Esophagus muscularis mucosa (tissue), 4 donors: ENCODE data around the gene PDHX. TPM values are rescaled to one million over a fixed set of nuclear protein-coding genes. Genes with fewer than 3 reads are reported as not detected.

Experiments
- DNase-seq: peaks from one replicate; pipeline ENCODE4 v3.0.0-alpha.2; 2017; ENCODE audit errors: extremely low spot score
- H3K27ac ChIP-seq, 4 donors: fragments of 200-600 bp; sonication (generic); replicated peaks in 1 of 4; 1 replicate in 3 of 4; 2 replicates in 1 of 4; pipeline ENCODE4 v1.5.1; 2016 to 2019; ENCODE audit warnings: mild to moderate bottlenecking in 1 of 4
- H3K27me3 ChIP-seq, 4 donors: fragments of 200-600 bp; sonication (generic); one replicate each; pipeline versions ENCODE4 v1.5.1 to v1.6.0; 2016 to 2019
- H3K36me3 ChIP-seq, 4 donors: fragments of 200-600 bp; sonication (generic); one replicate each; pipeline ENCODE4 v1.5.1; 2016 to 2019
- H3K4me1 ChIP-seq, 4 donors: fragments of 200-600 bp; sonication (generic); one replicate each; pipeline ENCODE4 v1.5.1; 2016 to 2019
- H3K4me3 ChIP-seq, 4 donors: fragments of 200-600 bp; sonication (generic); 1 replicate in 2 of 4; 2 replicates in 2 of 4; pipeline ENCODE4 v1.5.1; 2016 to 2019; ENCODE audit warnings: mild to moderate bottlenecking in 4 of 4, moderate library complexity in 1 of 4
- H3K9me3 ChIP-seq, 4 donors: fragments of 200-600 bp; sonication (generic); 1 replicate in 3 of 4; 2 replicates in 1 of 4; pipeline ENCODE4 v1.5.1; 2016 to 2019
- CTCF ChIP-seq, 3 experiments: fragments of 200-600 bp in 2 of 3; fragments of 450-650 bp in 1 of 3; sonication (generic) in 2 of 3; IDR thresholded peaks; one replicate each; pipeline ENCODE4 v1.5.1; 2017 to 2019; ENCODE audit warnings: antibody characterized with exemption in 3 of 3, mild to moderate bottlenecking in 2 of 3, moderate library complexity in 1 of 3
- EP300 ChIP-seq: sonication (generic); formaldehyde crosslinking; IDR thresholded peaks from one replicate; pipeline ENCODE4 v1.6.1; 2017; ENCODE audit warnings: antibody characterized with exemption
- POLR2A ChIP-seq: fragments of 450-650 bp; IDR thresholded peaks from one replicate; pipeline ENCODE4 v1.6.1; 2017; ENCODE audit warnings: antibody characterized with exemption, moderate library complexity, mild to moderate bottlenecking, low read depth
- POLR2AphosphoS5 ChIP-seq, 2 donors: sonication (generic); formaldehyde crosslinking; IDR thresholded peaks; one replicate each; pipeline ENCODE4 v1.6.1; 2017; ENCODE audit warnings: antibody characterized with exemption in 2 of 2
- WGBS: methylation state at CpG from one replicate; pipeline ENCODE4 v1.1.5; 2018; 5-methylcytosine and 5-hydroxymethylcytosine counted together
- intact Hi-C: fragments of 100-400 bp; cut with DNase I; formaldehyde crosslinking; loops from one replicate; pipeline ENCODE4 v1.15.1; 2023
- total RNA-seq, 4 donors: library from RNA; depleted of rRNA; stranded (reverse); fragments of >200 nt; gene quantifications; one replicate each; pipeline versions ENCODE4 v1.1.0 to v1.2.1, GENCODE V29; 2016

PDHX gene
- total RNA-seq, 4 donors from 2014 or later = 39.9 to 43.4 (median 42.1) TPM

- 80% methylated on average over 7 of the region's 7 CpGs for WGBS
- no peaks in the 10 kb centered on the region for H3K36me3 ChIP-seq
- TF ChIP-seq POLR2A (no peak), POLR2AphosphoS5 (IDR thresholded peaks at IDR 0.05) (no peak), CTCF (IDR thresholded peaks at IDR 0.05) (no peak), EP300 (no peak)
- peaks cover 0 to 5% (median 2%) of the 10 kb centered on the region in 4 donors for H3K4me1 ChIP-seq
- no peaks in the 10 kb centered on the region for H3K27me3 ChIP-seq
- H3K27ac ChIP-seq = no peak overlapping the region
- intact Hi-C loops = no loop called here
- no peak overlapping the region for H3K4me3 ChIP-seq
- DNase-seq = no peak
- no peaks in the 10 kb centered on the region for H3K9me3 ChIP-seq
Measured at GRCh38 chr11:34905666-34906065, 10.8 kb upstream of the PDHX start.

- Histone ChIP-seq H3K9me3 (no peaks in the 10 kb centered on the region), H3K4me3 (no peak overlapping the region), H3K36me3 (peaks cover 0 to 5% (median 1%) of the 10 kb centered on the region in 4 donors), H3K27ac (no peak overlapping the region), H3K4me1 (peaks cover 0 to 5% (median 2%) of the 10 kb centered on the region in 4 donors), H3K27me3 (no peaks in the 10 kb centered on the region)
- no peak for DNase-seq
- intact Hi-C loops = no loop called here
- WGBS = 83% methylated on average over 3 of the region's 3 CpGs
- TF ChIP-seq EP300 (no peak), CTCF (IDR thresholded peaks at IDR 0.05) (no peak), POLR2AphosphoS5 (IDR thresholded peaks at IDR 0.05) (no peak), POLR2A (no peak)
Measured at GRCh38 chr11:34907934-34908593, 8.4 kb upstream of the PDHX start.

- Histone ChIP-seq H3K36me3 (peaks cover 0 to 9% (median 2%) of the 10 kb centered on the region in 4 donors), H3K27me3 (no peaks in the 10 kb centered on the region), H3K27ac (no peak overlapping the region), H3K4me1 (peaks cover 0 to 5% (median 1%) of the 10 kb centered on the region in 4 donors), H3K4me3 (no peak overlapping the region), H3K9me3 (no peaks in the 10 kb centered on the region)
- intact Hi-C loops = no loop called here
- no peak for DNase-seq
- TF ChIP-seq CTCF (IDR thresholded peaks at IDR 0.05) = no peak
- TF ChIP-seq POLR2A = no peak
- no peak for TF ChIP-seq POLR2AphosphoS5 (IDR thresholded peaks at IDR 0.05)
- no peak for TF ChIP-seq EP300
- WGBS = 77% methylated on average over 6 of the region's 6 CpGs
Measured at GRCh38 chr11:34909415-34909814, 7.0 kb upstream of the PDHX start.

GRCh38 chr11:34909955-34910354 is 6.5 kb upstream of the PDHX start:
- Histone ChIP-seq H3K36me3 (peaks cover 0 to 9% (median 2%) of the 10 kb centered on the region in 4 donors), H3K9me3 (no peaks in the 10 kb centered on the region), H3K4me1 (peaks cover 0 to 9% (median 4%) of the 10 kb centered on the region in 4 donors), H3K27me3 (no peaks in the 10 kb centered on the region), H3K27ac (no peak overlapping the region), H3K4me3 (no peak overlapping the region)
- no peak for TF ChIP-seq EP300
- no peak for TF ChIP-seq POLR2A
- no peak for TF ChIP-seq CTCF (IDR thresholded peaks at IDR 0.05)
- no peak for TF ChIP-seq POLR2AphosphoS5 (IDR thresholded peaks at IDR 0.05)
- intact Hi-C loops = no loop called here
- 84% methylated on average over 4 of the region's 4 CpGs for WGBS
- no peak for DNase-seq

GRCh38 chr11:34910817-34911216 is 5.6 kb upstream of the PDHX start:
- DNase-seq = no peak
- no peaks in the 10 kb centered on the region for H3K27me3 ChIP-seq
- intact Hi-C loops = no loop called here
- H3K27ac ChIP-seq = no peak overlapping the region
- peaks cover 0 to 9% (median 2%) of the 10 kb centered on the region in 4 donors for H3K36me3 ChIP-seq
- 100% methylated on average over 1 of the region's 1 CpG for WGBS
- H3K4me3 ChIP-seq = no peak overlapping the region
- TF ChIP-seq POLR2A (no peak), POLR2AphosphoS5 (IDR thresholded peaks at IDR 0.05) (no peak), EP300 (no peak), CTCF (IDR thresholded peaks at IDR 0.05) (no peak)
- no peaks in the 10 kb centered on the region for H3K9me3 ChIP-seq
- peaks cover 0 to 14% (median 9%) of the 10 kb centered on the region in 4 donors for H3K4me1 ChIP-seq
